K562 (cell line): ENCODE results near the gene CTBS. TPM values are rescaled to one million over a fixed set of nuclear protein-coding genes. Genes with fewer than 3 reads are reported as not detected.

ENCODE experiments used
- ATF2 ChIP-seq: sonication (generic); formaldehyde crosslinking; IDR thresholded peaks from 2 replicates; pipeline ENCODE4 v1.8.1; 2022; ENCODE audit warnings: missing genetic modification reagents
- EHMT2 ChIP-seq: fragments of 450-650 bp; IDR thresholded peaks from 2 replicates; pipeline ENCODE4 v1.6.1; 2018; ENCODE audit warnings: antibody characterized with exemption
- EP400 ChIP-seq: fragments of 450-650 bp; IDR thresholded peaks from 2 replicates; pipeline ENCODE4 v1.6.1; 2017; ENCODE audit warnings: antibody characterized with exemption, mild to moderate bottlenecking, moderate library complexity
- FOXJ3 ChIP-seq: sonication (generic); formaldehyde crosslinking; IDR thresholded peaks from 2 replicates; pipeline ENCODE4 v1.4.0; 2020; ENCODE audit warnings: mild to moderate bottlenecking, missing genetic modification reagents
- FOXK1 ChIP-seq: sonication (generic); formaldehyde crosslinking; IDR thresholded peaks from 2 replicates; pipeline ENCODE4 v1.8.0; 2022; ENCODE audit warnings: missing genetic modification reagents, mild to moderate bottlenecking, borderline replicate concordance
- GABPB1 ChIP-seq: sonication (generic); formaldehyde crosslinking; IDR thresholded peaks from 2 replicates; pipeline ENCODE4 v1.8.0; 2022; ENCODE audit warnings: mild to moderate bottlenecking, missing genetic modification reagents
- HINFP ChIP-seq: fragments of 450-650 bp; conservative IDR thresholded peaks from 2 replicates; pipeline ENCODE4 v1.6.1; 2016; ENCODE audit warnings: missing genetic modification characterization, low read depth, mild to moderate bottlenecking, control low read depth, missing compliant biosample characterization
- HNRNPLL ChIP-seq: fragments of 200-400 bp; formaldehyde crosslinking; IDR thresholded peaks from 2 replicates; pipeline ENCODE4 v1.6.1; 2017; ENCODE audit warnings: low read length, low read depth, mild to moderate bottlenecking; ENCODE audit not compliant: poor library complexity, severe bottlenecking
- MCM7 ChIP-seq, 2 experiments: fragments of 450-650 bp; IDR thresholded peaks; 2 replicates each; pipeline ENCODE4 v1.6.1; 2016 to 2018
- MEF2D ChIP-seq: conservative IDR thresholded peaks from 2 replicates; pipeline ENCODE4 v1.6.1; 2016; ENCODE audit warnings: low read depth, missing genetic modification characterization, missing compliant biosample characterization
- PCBP1 ChIP-seq: fragments of 200-400 bp; formaldehyde crosslinking; IDR thresholded peaks from 2 replicates; pipeline ENCODE4 v1.6.1; 2018; ENCODE audit warnings: mild to moderate bottlenecking, low read depth, low read length; ENCODE audit not compliant: poor library complexity, severe bottlenecking
- PHF20 ChIP-seq: fragments of 450-650 bp; IDR thresholded peaks from 2 replicates; pipeline ENCODE4 v1.6.1; 2018; ENCODE audit not compliant: partially characterized antibody
- SNIP1 ChIP-seq: fragments of 450-650 bp; IDR thresholded peaks from 2 replicates; pipeline ENCODE4 v1.7.1; 2017; ENCODE audit warnings: low read depth, mild to moderate bottlenecking
- SREBF1 ChIP-seq: fragments of 150-350 bp; IDR thresholded peaks from 2 replicates; pipeline ENCODE4 v1.6.1; 2014; ENCODE audit warnings: antibody characterized with exemption, low read depth, low read length, borderline replicate concordance
- ZEB2 ChIP-seq: fragments of 450-650 bp; IDR thresholded peaks from 2 replicates; pipeline ENCODE4 v1.6.1; 2016
- ZNF24 ChIP-seq: fragments of 450-650 bp; IDR thresholded peaks from 2 replicates; pipeline ENCODE4 v1.6.1; 2016
- ZNF274 ChIP-seq: IDR thresholded peaks from 2 replicates; pipeline ENCODE4 v1.6.1; 2011; ENCODE audit warnings: low read depth, mild to moderate bottlenecking, low read length, moderate library complexity, borderline replicate concordance
- polyA plus RNA-seq, 8 experiments: library from polyadenylated mRNA; depleted of rRNA in 4 of 8; stranded (reverse) in 5 of 8; unstranded in 3 of 8; fragments of >200 nt; fragmentation: Nextera tagmentation in 2 of 8; fragmentation: Illumina TruSeq in 1 of 8; extraction: Ambion mirVana in 2 of 8; extraction: Trizol in 1 of 8; gene quantifications; 2 replicates each; pipeline versions ENCODE4 v1.2.1 to v1.2.3, GENCODE V29; 2011 to 2014; ENCODE audit warnings: inconsistent platforms in 1 of 8, missing spikeins in 1 of 8
- total RNA-seq, 7 experiments: library from RNA; depleted of rRNA in 6 of 7; stranded (reverse); fragments of >200 nt in 6 of 7; fragmentation: Illumina TruSeq in 2 of 7; extraction: Trizol in 2 of 7; gene quantifications; 2 replicates each; pipeline versions ENCODE4 v1.2.1 to v1.2.3, GENCODE V29; 2011 to 2021; ENCODE audit warnings: low replicate concordance in 1 of 7
- TF ChIP-seq, protein P1 (sequence below), 2 experiments: IDR thresholded peaks in 1 of 2; conservative IDR thresholded peaks in 1 of 2; 2 replicates each; pipeline ENCODE4 v1.6.1; 2016; ENCODE audit warnings: low read depth in 2 of 2, mild to moderate bottlenecking in 1 of 2, missing compliant biosample characterization in 1 of 2, missing genetic modification characterization in 1 of 2, moderate library complexity in 1 of 2
- TF ChIP-seq, protein P2 (sequence below): fragments of 250-450 bp; sonication (Bioruptor Pico); IDR thresholded peaks from 2 replicates; pipeline ENCODE4 v1.4.0; 2020; ENCODE audit warnings: mild to moderate bottlenecking, moderate library complexity, borderline replicate concordance

CTBS gene
- total and polyA plus RNA-seq, 9 of the 15 experiments (the other 6 are each of a cell fraction or from before 2014, with no cell fraction given): 3.0 to 19.8 (median 9.9) TPM

- TF ChIP-seq, protein P1, sequence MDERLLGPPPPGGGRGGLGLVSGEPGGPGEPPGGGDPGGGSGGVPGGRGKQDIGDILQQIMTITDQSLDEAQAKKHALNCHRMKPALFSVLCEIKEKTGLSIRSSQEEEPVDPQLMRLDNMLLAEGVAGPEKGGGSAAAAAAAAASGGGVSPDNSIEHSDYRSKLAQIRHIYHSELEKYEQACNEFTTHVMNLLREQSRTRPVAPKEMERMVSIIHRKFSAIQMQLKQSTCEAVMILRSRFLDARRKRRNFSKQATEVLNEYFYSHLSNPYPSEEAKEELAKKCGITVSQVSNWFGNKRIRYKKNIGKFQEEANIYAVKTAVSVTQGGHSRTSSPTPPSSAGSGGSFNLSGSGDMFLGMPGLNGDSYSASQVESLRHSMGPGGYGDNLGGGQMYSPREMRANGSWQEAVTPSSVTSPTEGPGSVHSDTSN (CRISPR knock-in tag; IDR thresholded peaks at IDR 0.05; ENCODE audit: low read depth): no peak
- TF ChIP-seq, protein P1 (tag; conservative IDR thresholded peaks at IDR 0.05; ENCODE audit: low read depth): no peak
- TF ChIP-seq GABPB1 (CRISPR knock-in tag): peak; percentile 77
- TF ChIP-seq FOXJ3: no peak
- no peak for TF ChIP-seq FOXK1 (CRISPR knock-in tag)
- TF ChIP-seq EP400: peak; percentile 69; the same call in 1 of the 2 replicates
- TF ChIP-seq ZNF24: no peak
- 0 out of 2 replicates have a peak, but pooled peaks have one; percentile 62 for TF ChIP-seq ATF2 (CRISPR knock-in tag)
- TF ChIP-seq MCM7 (IDR thresholded peaks at IDR 0.05): no peak
- peak; percentile 58 for TF ChIP-seq PCBP1
- TF ChIP-seq ZNF274: no peak; the same call in 1 of the 2 replicates
- no peak for TF ChIP-seq EHMT2
- TF ChIP-seq MEF2D: no peak
- TF ChIP-seq SREBF1: no peak
- TF ChIP-seq, protein P2, sequence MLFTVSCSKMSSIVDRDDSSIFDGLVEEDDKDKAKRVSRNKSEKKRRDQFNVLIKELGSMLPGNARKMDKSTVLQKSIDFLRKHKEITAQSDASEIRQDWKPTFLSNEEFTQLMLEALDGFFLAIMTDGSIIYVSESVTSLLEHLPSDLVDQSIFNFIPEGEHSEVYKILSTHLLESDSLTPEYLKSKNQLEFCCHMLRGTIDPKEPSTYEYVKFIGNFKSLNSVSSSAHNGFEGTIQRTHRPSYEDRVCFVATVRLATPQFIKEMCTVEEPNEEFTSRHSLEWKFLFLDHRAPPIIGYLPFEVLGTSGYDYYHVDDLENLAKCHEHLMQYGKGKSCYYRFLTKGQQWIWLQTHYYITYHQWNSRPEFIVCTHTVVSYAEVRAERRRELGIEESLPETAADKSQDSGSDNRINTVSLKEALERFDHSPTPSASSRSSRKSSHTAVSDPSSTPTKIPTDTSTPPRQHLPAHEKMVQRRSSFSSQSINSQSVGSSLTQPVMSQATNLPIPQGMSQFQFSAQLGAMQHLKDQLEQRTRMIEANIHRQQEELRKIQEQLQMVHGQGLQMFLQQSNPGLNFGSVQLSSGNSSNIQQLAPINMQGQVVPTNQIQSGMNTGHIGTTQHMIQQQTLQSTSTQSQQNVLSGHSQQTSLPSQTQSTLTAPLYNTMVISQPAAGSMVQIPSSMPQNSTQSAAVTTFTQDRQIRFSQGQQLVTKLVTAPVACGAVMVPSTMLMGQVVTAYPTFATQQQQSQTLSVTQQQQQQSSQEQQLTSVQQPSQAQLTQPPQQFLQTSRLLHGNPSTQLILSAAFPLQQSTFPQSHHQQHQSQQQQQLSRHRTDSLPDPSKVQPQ (CRISPR knock-in tag): no peak
- TF ChIP-seq HINFP (tag): no peak
- no peak for TF ChIP-seq ZEB2
- no peak for TF ChIP-seq SNIP1
- TF ChIP-seq HNRNPLL: peak; percentile 95
- TF ChIP-seq PHF20: peak; percentile 41
Observed at GRCh38 chr1:84620720-84621313, 46.6 kb upstream of the CTBS start (continued).
